ENCODE results near the gene ABHD4. TPM values are rescaled to one million over a fixed set of nuclear protein-coding genes. Genes with fewer than 3 reads are reported as not detected.
"Not testable (repeated sequence)": the region's sequence is repeated elsewhere in the genome, so short reads cannot be mapped to it uniquely, and the experiment has no call there.

The ABHD4 gene
- total RNA-seq, 2 experiments from 2014 or later = 8.6 to 9.4 TPM

DNA sequence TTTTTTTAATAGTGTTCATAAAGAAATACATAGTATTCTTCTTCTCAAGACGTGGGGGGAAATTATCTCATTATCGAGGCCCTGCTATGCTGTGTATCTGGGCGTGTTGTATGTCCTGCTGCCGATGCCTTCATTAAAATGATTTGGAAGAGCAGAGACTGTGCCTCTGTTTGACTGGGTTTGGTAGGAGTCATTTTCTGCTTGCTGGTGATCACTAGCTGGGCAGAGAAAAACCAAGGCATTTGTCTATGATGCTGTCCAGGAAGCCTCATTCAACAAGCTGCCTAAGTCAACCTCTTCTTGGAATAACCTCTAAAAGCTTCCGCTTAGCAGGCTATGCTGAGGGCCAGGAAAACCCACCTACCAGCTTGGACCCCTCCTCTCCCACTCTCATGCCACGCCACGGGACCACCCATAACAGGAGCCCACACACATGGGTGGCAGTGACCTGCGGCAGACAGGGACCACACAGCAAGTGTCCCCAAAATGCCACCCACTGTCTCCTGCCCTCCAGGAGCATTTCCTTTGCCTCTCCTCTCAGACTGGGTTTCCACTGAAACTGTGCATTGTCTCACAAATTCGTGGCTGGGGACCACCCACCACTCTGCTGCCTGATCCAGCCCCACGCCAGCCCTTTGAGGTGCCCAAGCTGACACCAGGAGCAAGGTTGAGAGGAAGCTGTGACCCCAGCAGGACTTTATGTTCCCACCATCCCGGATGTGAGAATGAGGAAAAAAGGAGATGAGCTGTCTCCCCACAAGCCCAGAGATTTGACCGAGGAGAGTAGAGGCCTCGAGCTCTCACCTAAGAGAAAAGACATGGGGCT is 45.9 kb upstream of the ABHD4 start:
- Mint-ChIP-seq H3K4me3 (peak overlapping the region; percentile 79), H3K4me1 (ENCODE audit: low read depth) (peaks cover 84% of the 10 kb centered on the region), H3K9me3 (no peaks in the 10 kb centered on the region), H3K27ac (peak overlapping the region; percentile 94), H3K36me3 (ENCODE audit: low read depth) (peaks cover 69% of the 10 kb centered on the region), H3K27me3 (peaks cover 3% of the 10 kb centered on the region)
- intact Hi-C loops (cut with micrococcal nuclease) = loop anchor here (5.0 to 10.0 kb wide), 2 partner anchors 35 to 807 kb away; no protein-coding TSS in a partner anchor
- ATAC-seq (no peak), DNase-seq (peak; percentile 50)
- ChIA-PET POLR2A (interaction anchor here (0.6 to 14.7 kb wide), 11 partner anchors 12 to 910 kb away, joined by 3 to 575 read pairs (median 3); partner anchors contain the start of gene DAD1), CTCF (interaction anchor here (0.7 to 9.3 kb wide), 21 partner anchors 9 to 638 kb away, joined by 3 to 72 read pairs (median 4); partner anchors contain the start of gene DAD1)
- TF ChIP-seq, protein P1, sequence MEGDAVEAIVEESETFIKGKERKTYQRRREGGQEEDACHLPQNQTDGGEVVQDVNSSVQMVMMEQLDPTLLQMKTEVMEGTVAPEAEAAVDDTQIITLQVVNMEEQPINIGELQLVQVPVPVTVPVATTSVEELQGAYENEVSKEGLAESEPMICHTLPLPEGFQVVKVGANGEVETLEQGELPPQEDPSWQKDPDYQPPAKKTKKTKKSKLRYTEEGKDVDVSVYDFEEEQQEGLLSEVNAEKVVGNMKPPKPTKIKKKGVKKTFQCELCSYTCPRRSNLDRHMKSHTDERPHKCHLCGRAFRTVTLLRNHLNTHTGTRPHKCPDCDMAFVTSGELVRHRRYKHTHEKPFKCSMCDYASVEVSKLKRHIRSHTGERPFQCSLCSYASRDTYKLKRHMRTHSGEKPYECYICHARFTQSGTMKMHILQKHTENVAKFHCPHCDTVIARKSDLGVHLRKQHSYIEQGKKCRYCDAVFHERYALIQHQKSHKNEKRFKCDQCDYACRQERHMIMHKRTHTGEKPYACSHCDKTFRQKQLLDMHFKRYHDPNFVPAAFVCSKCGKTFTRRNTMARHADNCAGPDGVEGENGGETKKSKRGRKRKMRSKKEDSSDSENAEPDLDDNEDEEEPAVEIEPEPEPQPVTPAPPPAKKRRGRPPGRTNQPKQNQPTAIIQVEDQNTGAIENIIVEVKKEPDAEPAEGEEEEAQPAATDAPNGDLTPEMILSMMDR (IDR thresholded peaks at IDR 0.05) = no peak

DNA sequence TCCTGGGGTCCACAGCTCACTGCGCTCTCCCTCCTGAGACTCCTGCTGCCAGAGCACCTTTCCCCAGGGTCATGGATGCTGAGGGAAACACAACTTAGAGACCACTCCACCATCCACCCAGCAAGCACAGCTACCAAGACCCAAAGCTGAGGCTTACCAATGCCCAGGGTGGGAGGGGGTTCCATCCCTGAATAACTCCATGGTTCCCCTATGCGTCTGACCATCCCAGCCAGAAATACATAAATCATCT is 45.3 kb upstream of the ABHD4 start:
- POLR2A ChIA-PET = interaction anchor here (0.6 to 14.7 kb wide), 9 partner anchors 13 to 910 kb away, joined by 3 to 575 read pairs (median 3); partner anchors contain the start of gene DAD1
- Mint-ChIP-seq H3K27me3 (peaks cover 3% of the 10 kb centered on the region), H3K27ac (peak overlapping the region; percentile 94), H3K36me3 (ENCODE audit: low read depth) (peaks cover 64% of the 10 kb centered on the region), H3K4me1 (ENCODE audit: low read depth) (peaks cover 84% of the 10 kb centered on the region), H3K4me3 (peak overlapping the region; percentile 79), H3K9me3 (no peaks in the 10 kb centered on the region)
- intact Hi-C loops (cut with micrococcal nuclease) = loop anchor here (5.0 to 10.0 kb wide), 2 partner anchors 35 to 808 kb away; no protein-coding TSS in a partner anchor
- no peak for ATAC-seq
- CTCF ChIA-PET = interaction anchor here (0.8 to 9.3 kb wide), 18 partner anchors 8 to 638 kb away, joined by 3 to 72 read pairs (median 4); partner anchors contain the start of gene DAD1
- DNase-seq = no peak
- TF ChIP-seq, protein P1 (IDR thresholded peaks at IDR 0.05) = no peak

DNA sequence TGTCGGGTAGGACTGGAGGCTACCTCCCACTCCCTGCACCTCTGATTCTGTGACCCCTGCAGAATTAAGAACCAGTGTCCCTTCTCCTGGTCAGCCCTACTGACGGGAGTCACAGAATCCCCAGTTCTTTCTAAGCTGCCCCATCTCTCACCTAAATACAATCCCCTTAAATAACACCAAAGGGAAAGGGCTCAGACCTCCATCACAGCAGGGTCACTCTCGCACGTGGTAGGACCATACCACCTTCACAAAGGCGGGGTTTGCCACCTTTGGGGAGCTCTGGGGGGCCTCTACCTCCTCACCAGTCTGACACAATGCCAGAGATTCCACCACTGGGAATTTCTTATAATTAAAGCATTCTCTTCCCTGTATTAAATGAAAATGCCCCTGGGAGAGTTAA is 44.7 kb upstream of the ABHD4 start:
- intact Hi-C loops (cut with micrococcal nuclease) = loop anchor here (5.0 to 10.0 kb wide), 2 partner anchors 36 to 809 kb away; no protein-coding TSS in a partner anchor
- Mint-ChIP-seq H3K27ac (peak overlapping the region; percentile 94), H3K27me3 (peaks cover 3% of the 10 kb centered on the region), H3K36me3 (ENCODE audit: low read depth) (peaks cover 57% of the 10 kb centered on the region), H3K4me3 (peak overlapping the region; percentile 79), H3K9me3 (no peaks in the 10 kb centered on the region), H3K4me1 (ENCODE audit: low read depth) (peaks cover 83% of the 10 kb centered on the region)
- POLR2A ChIA-PET = interaction anchor here (0.8 to 14.7 kb wide), 8 partner anchors 7 to 911 kb away, joined by 3 to 575 read pairs (median 190); partner anchors contain the start of gene DAD1
- TF ChIP-seq, protein P1 (IDR thresholded peaks at IDR 0.05) = no peak
- DNase-seq = peak; percentile 40
- CTCF ChIA-PET = interaction anchor here (0.8 to 9.3 kb wide), 11 partner anchors 11 to 639 kb away, joined by 3 to 72 read pairs (median 5); no protein-coding TSS in a partner anchor
- no peak for ATAC-seq

GRCh38 chr14:22553861-22554497 is 44.1 kb upstream of the ABHD4 start:
- POLR2A ChIA-PET = interaction anchor here (1.6 to 14.7 kb wide), 6 partner anchors 8 to 47 kb away, joined by 4 to 575 read pairs (median 362); partner anchors contain the start of gene DAD1
- intact Hi-C loops (cut with micrococcal nuclease) = loop anchor here (5.0 to 10.0 kb wide), 2 partner anchors 37 to 809 kb away; no protein-coding TSS in a partner anchor
- H3K4me1 Mint-ChIP-seq (ENCODE audit: low read depth) = peaks cover 86% of the 10 kb centered on the region
- CTCF ChIA-PET = interaction anchor here (3.5 to 4.9 kb wide), 3 partner anchors 16 to 28 kb away, joined by 17 to 249 read pairs (median 45); no protein-coding TSS in a partner anchor
- H3K27ac Mint-ChIP-seq = peak overlapping the region; percentile 94
- H3K4me3 Mint-ChIP-seq = peak overlapping the region; percentile 82
- ATAC-seq, H3K27me3 Mint-ChIP-seq, H3K9me3 Mint-ChIP-seq: not testable (repeated sequence)
- H3K36me3 Mint-ChIP-seq (ENCODE audit: low read depth) = peaks cover 56% of the 10 kb centered on the region
- peak; percentile 54 for DNase-seq

Data from activated CD8-positive, alpha-beta T cell treated with anti-CD3 and anti-CD28 coated beads for 36 hours (primary cell).